ENCODE measurements around the gene CCDC141.

CCDC141 gene

DNA sequence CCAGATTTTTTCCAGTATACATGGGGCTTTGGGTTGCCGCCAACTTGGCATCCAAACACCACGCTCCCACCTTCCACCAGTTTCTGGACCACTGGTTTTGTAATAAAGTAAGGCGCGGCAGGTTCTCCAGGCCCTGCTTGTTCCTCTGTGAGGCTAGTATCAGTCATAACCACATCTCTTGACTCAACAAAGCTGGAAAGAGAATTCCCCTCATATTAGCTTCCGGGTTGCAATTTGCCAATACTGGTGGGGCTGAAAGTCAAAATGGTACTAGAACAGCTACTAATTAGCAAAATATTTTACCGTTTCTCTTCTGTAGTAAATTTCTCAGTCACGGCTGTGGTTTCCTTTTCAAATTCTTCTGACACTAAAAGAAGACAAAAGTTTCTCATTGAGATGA lies 267.7 kb downstream of the CCDC141 start:
- Histone ChIP-seq H3K36me3 (ENCODE audit: insufficient read depth, low read length) (no peaks in the 10 kb centered on the region; the same call in 1 of the 2 replicates), H3K9me3 (ENCODE audit: control insufficient read depth, insufficient read depth, low read length) (no peaks in the 10 kb centered on the region), H3K4me1 (ENCODE audit: insufficient read depth, low read length) (no peaks in the 10 kb centered on the region), H3K9ac (ENCODE audit: low read depth, low read length) (no peak overlapping the region)
